GM12872 (cell line): Measurements from ENCODE around the gene GYS1.
"Not testable (repeated sequence)": the region's sequence is repeated elsewhere in the genome, so short reads cannot be mapped to it uniquely, and the experiment has no call there.

Experiments used
- TF ChIP-seq, protein P1 (sequence below): IDR thresholded peaks from 3 replicates; pipeline ENCODE4 v1.5.1; 2011; ENCODE audit warnings: low read depth, mild to moderate bottlenecking, low read length, moderate library complexity; ENCODE audit not compliant: insufficient read depth

The GYS1 gene

DNA sequence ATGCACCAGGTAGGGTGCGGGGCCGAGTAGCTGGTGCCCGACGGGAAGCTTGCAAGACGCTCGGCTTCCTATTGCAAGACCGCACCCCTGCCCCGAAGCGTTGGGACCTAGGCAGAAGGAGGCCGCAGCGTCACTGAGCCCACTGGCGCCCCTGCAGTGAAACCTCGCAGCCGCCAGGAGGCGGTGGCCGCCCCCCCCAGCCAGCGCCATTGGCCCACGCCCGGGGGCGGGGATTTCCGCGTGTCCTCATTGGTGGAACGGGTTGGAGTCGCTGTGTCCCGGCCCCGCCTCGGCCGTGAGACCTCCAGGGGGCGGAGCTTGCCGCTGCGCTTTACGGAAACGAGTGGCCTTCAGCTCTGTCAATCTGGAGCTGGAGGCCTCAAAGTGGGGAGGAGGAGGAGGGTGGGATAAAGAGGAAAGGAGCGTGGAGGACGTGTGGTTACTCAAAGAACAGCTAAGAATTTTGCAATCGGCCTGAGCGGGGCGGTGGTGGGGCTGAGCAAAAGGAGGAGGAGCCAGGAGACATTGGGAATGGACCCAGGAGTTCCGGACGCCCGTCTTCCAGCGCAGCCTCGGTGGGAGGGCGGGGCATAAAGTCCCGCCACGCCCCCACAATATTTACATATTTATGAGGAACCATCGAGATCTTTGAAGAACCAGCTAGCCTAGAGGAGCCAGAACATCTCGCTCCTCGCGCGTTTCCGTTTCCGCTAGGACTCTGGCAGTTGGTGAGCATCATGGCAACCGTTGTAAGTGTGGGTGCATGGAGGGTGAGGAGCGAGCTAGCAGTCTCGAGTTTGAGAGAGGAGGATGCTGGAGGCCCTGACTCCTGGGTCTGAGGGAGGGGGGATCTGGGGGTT lies at the start of gene GYS1, which contains the start of gene RUVBL2:
Gene GYS1 (minus strand): TSS at position 135 of the 860 bp plus-strand sequence. CDS start 197 bp downstream, outside the sequence.
Gene RUVBL2 (plus strand): TSS at position 713 of the 860 bp plus-strand sequence. CDS start 25 bp downstream, at position 738.
- TF ChIP-seq, protein P1, sequence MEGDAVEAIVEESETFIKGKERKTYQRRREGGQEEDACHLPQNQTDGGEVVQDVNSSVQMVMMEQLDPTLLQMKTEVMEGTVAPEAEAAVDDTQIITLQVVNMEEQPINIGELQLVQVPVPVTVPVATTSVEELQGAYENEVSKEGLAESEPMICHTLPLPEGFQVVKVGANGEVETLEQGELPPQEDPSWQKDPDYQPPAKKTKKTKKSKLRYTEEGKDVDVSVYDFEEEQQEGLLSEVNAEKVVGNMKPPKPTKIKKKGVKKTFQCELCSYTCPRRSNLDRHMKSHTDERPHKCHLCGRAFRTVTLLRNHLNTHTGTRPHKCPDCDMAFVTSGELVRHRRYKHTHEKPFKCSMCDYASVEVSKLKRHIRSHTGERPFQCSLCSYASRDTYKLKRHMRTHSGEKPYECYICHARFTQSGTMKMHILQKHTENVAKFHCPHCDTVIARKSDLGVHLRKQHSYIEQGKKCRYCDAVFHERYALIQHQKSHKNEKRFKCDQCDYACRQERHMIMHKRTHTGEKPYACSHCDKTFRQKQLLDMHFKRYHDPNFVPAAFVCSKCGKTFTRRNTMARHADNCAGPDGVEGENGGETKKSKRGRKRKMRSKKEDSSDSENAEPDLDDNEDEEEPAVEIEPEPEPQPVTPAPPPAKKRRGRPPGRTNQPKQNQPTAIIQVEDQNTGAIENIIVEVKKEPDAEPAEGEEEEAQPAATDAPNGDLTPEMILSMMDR = peak; percentile 97

DNA sequence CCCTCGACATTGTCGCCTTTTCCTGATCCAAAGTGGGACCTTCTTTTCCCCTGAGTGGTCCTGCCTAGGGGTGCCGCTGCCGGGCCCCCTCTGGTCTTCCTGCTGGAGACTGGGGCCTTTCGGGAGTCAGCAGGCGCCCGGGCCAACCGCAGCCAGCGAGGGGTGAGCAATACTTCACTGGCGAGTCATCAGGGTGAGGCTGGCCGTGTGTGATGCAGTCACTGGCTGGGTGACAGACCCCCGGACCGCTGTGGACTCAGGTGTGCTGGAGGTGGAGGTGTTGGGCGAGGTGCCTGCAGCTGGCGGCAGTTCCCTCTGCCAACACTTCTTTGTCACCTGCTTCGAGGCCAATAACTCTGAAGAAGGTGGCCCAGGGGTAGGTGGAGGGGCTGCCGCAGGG lies 49.1 kb upstream of the GYS1 start:
- TF ChIP-seq, protein P1 = no peak

DNA sequence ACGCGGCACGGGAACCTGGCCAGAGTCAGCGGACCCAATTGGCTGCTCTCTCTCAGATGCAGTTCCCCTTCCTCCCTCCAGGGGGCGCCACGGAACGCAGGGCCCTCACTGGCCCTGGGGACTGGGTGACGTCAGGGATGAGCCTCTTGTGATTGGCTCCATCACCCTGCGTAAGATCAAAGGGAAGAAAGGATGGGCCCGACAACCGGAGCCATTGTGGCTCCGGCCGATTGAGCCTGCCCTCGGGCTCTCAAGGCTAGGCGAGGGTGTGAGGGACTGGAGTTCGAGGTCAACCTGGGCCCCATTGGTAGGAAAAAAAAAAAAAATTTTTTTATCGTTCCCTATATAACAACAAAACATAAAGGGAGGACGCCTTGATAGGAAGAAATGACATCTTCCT lies 43.7 kb upstream of the GYS1 start, which contains the start of gene CGB1:
Gene CGB1 (minus strand): TSS at position 81 of the 400 bp plus-strand sequence. CDS start 184 bp downstream, outside the sequence.
- TF ChIP-seq, protein P1 = peak; percentile 71

DNA sequence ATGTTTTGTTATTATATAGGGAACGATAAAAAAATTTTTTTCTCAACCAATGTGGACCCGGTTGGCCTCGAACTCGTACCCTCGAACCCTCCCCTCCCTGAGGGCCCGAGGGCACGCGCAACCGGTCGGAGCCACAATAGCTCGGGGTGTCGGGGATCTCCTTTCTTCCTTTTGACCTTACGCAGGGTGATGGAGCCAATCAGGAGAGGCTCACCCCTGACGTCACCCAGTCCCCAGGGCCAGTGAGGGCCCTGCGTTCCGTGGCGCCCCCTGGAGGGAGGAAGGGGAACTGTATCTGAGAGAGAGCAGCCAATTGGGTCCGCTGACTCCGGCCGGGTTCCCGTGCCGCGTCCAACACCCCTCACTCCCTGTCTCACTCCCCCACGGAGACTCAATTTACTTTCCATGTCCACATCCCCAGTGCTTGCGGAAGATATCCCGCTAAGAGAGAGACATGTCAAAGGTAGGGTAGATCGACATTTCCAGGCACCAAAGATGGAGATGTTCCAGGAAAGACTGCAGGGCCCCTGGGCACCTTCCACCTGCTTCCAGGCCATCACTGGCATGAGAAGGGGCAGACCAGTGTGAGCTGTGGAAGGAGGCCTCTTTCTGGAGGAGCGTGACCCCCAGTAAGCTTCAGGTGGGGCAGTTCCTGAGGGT lies 38.7 kb upstream of the GYS1 start, which contains the start of gene CGB2:
Gene CGB2 (plus strand): TSS at position 249 of the 660 bp plus-strand sequence. CDS start 206 bp downstream, at position 455.
- TF ChIP-seq, protein P1 = peak; percentile 50; the same call in 2 of the 3 replicates

DNA sequence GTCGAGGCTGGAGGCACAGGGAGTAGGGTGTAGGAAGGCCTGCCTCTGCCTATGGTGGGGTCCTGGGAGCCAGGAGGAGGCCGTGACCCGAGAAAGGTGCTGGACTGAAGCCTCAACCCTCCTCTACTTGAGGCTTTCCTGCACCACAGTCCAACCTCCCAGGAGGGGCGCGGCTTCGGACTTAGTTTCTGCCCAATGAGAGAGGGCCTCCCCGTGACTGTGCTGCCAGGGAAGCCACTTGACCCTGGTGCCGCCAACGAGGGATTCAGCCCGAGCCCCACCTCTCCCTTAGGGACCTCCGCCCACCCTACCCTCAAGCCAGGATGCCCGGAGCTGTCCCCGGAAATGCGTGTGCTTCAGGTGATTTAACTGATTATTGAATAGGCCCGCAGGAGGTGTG lies 31.1 kb upstream of the GYS1 start, which contains the start of gene CGB3:
Gene CGB3 (minus strand): TSS at position 101 of the 400 bp plus-strand sequence. CDS start 362 bp downstream, outside the sequence.
- TF ChIP-seq, protein P1 = not testable (repeated sequence)

DNA sequence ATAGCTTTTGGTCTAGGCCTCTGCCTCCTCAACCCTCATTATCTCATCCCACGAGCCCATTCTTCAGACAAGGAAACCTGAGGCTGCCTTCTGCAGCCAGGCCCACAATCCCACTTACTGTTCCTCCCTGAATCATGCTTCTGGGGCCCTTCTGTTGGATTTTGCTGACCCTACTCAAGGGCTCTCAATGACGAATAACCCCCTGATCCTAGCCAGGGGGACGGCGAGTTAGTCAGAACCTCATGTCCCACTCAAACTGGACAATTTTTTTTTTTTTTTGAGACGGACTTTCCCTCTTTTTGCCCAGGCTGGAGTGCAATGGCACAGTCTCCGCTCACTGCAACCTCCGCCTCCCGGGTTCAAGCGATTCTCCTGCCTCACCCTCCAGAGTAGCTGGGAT lies 29.0 kb upstream of the GYS1 start:
- TF ChIP-seq, protein P1 = no peak
